K562 (cell line): Measurements from ENCODE around the gene SGPL1. TPM values are rescaled to one million over a fixed set of nuclear protein-coding genes. Genes with fewer than 3 reads are reported as not detected.

Experiments
- JUND ChIP-seq, 2 experiments: IDR thresholded peaks; 2 replicates in 1 of 2; 3 replicates in 1 of 2; pipeline ENCODE4 v1.6.1; 2011; ENCODE audit warnings: borderline replicate concordance in 2 of 2, low read depth in 2 of 2, low read length in 2 of 2, improper control_type of control experiment in 1 of 2, missing biosample characterization in 1 of 2, missing genetic modification characterization in 1 of 2, missing genetic modification reagents in 1 of 2
- polyA plus RNA-seq, 8 experiments: library from polyadenylated mRNA; depleted of rRNA in 4 of 8; stranded (reverse) in 5 of 8; unstranded in 3 of 8; fragments of >200 nt; fragmentation: Nextera tagmentation in 2 of 8; fragmentation: Illumina TruSeq in 1 of 8; extraction: Ambion mirVana in 2 of 8; extraction: Trizol in 1 of 8; gene quantifications; 2 replicates each; pipeline versions ENCODE4 v1.2.1 to v1.2.3, GENCODE V29; 2011 to 2014; ENCODE audit warnings: inconsistent platforms in 1 of 8, missing spikeins in 1 of 8
- total RNA-seq, 7 experiments: library from RNA; depleted of rRNA in 6 of 7; stranded (reverse); fragments of >200 nt in 6 of 7; fragmentation: Illumina TruSeq in 2 of 7; extraction: Trizol in 2 of 7; gene quantifications; 2 replicates each; pipeline versions ENCODE4 v1.2.1 to v1.2.3, GENCODE V29; 2011 to 2021; ENCODE audit warnings: low replicate concordance in 1 of 7
- TF ChIP-seq, protein P1 (sequence below): fragments of 450-650 bp; IDR thresholded peaks from 2 replicates; pipeline ENCODE4 v1.6.1; 2017; ENCODE audit warnings: antibody characterized with exemption
- TF ChIP-seq, protein P2 (sequence below): IDR thresholded peaks from 3 replicates; pipeline ENCODE4 v1.6.1; 2011; ENCODE audit warnings: borderline replicate concordance, mild to moderate bottlenecking, moderate library complexity; ENCODE audit not compliant: insufficient read length; ENCODE audit errors: extremely low read depth

SGPL1 gene
- total and polyA plus RNA-seq, 9 of the 15 experiments (the other 6 are each of a cell fraction or from before 2014, with no cell fraction given), result 6.0 to 18.0 (median 8.7) TPM

DNA sequence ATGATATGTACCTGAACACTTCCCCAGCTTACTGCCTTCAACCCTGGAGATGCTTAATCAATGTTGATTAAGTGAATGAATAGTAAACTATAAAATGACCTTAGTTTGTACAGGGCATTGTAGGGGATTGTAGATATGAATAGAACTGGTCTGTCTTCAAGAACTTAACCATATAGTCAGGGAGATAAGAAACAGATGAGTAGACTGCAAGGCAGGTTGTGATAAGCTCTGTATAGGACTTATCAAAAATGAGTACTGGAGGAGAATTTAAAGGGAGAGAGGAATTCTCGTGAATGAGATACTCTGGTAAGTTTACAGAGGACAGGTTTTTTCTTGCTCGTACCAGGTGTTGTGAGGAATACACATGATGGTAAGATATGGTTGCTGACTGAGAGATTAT is 27.6 kb downstream of the SGPL1 start (continued):
- TF ChIP-seq, protein P1, sequence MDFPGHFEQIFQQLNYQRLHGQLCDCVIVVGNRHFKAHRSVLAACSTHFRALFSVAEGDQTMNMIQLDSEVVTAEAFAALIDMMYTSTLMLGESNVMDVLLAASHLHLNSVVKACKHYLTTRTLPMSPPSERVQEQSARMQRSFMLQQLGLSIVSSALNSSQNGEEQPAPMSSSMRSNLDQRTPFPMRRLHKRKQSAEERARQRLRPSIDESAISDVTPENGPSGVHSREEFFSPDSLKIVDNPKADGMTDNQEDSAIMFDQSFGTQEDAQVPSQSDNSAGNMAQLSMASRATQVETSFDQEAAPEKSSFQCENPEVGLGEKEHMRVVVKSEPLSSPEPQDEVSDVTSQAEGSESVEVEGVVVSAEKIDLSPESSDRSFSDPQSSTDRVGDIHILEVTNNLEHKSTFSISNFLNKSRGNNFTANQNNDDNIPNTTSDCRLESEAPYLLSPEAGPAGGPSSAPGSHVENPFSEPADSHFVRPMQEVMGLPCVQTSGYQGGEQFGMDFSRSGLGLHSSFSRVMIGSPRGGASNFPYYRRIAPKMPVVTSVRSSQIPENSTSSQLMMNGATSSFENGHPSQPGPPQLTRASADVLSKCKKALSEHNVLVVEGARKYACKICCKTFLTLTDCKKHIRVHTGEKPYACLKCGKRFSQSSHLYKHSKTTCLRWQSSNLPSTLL, result no peak
- TF ChIP-seq, protein P2, sequence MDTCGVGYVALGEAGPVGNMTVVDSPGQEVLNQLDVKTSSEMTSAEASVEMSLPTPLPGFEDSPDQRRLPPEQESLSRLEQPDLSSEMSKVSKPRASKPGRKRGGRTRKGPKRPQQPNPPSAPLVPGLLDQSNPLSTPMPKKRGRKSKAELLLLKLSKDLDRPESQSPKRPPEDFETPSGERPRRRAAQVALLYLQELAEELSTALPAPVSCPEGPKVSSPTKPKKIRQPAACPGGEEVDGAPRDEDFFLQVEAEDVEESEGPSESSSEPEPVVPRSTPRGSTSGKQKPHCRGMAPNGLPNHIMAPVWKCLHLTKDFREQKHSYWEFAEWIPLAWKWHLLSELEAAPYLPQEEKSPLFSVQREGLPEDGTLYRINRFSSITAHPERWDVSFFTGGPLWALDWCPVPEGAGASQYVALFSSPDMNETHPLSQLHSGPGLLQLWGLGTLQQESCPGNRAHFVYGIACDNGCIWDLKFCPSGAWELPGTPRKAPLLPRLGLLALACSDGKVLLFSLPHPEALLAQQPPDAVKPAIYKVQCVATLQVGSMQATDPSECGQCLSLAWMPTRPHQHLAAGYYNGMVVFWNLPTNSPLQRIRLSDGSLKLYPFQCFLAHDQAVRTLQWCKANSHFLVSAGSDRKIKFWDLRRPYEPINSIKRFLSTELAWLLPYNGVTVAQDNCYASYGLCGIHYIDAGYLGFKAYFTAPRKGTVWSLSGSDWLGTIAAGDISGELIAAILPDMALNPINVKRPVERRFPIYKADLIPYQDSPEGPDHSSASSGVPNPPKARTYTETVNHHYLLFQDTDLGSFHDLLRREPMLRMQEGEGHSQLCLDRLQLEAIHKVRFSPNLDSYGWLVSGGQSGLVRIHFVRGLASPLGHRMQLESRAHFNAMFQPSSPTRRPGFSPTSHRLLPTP, result no peak
- TF ChIP-seq JUND (IDR thresholded peaks at IDR 0.05; ENCODE audit: borderline replicate concordance, low read depth, low read length) (peak; percentile 40; the same call in 1 of the 2 replicates), JUND (tag; IDR thresholded peaks at IDR 0.05; ENCODE audit: borderline replicate concordance, low read depth, low read length) (peak; percentile 62; the same call in 2 of the 3 replicates)
